GM12872 (cell line): ENCODE data around the gene JAKMIP1.

Experiments
- TF ChIP-seq, protein P1 (sequence below): IDR thresholded peaks from 3 replicates; pipeline ENCODE4 v1.5.1; 2011; ENCODE audit warnings: low read depth, mild to moderate bottlenecking, low read length, moderate library complexity; ENCODE audit not compliant: insufficient read depth

The JAKMIP1 gene

DNA sequence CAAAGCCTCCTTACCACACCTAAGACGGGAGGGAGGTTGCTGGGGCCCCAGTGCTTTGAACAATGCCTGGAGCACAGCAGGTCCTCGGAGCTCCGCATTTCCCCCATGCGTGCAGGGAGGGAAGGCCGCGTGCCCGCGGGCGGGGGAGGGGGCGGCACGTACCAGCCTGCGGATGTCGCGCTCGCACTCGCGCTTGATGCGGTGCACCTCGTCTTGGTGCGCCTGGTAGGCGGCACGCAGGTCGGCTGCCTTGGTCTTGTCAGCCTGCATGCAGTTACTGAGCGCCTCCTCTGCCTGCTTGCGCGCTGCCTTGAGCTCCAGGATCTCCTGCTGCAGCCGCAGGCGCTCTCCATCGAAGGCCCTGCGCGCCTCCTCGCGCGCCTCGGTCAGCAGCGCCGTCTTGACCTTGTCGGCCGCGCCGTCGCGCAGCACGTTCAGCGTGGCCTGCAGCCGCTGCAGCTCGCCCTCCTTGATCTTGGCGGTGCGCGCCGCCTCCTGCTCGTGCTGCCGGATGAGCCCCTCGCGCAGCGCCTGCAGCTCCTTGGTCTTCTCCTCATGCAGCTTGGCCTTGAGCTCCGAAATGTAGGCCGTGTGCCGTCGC, 94.9 kb downstream of the JAKMIP1 start:
- TF ChIP-seq, protein P1, sequence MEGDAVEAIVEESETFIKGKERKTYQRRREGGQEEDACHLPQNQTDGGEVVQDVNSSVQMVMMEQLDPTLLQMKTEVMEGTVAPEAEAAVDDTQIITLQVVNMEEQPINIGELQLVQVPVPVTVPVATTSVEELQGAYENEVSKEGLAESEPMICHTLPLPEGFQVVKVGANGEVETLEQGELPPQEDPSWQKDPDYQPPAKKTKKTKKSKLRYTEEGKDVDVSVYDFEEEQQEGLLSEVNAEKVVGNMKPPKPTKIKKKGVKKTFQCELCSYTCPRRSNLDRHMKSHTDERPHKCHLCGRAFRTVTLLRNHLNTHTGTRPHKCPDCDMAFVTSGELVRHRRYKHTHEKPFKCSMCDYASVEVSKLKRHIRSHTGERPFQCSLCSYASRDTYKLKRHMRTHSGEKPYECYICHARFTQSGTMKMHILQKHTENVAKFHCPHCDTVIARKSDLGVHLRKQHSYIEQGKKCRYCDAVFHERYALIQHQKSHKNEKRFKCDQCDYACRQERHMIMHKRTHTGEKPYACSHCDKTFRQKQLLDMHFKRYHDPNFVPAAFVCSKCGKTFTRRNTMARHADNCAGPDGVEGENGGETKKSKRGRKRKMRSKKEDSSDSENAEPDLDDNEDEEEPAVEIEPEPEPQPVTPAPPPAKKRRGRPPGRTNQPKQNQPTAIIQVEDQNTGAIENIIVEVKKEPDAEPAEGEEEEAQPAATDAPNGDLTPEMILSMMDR: no peak

DNA sequence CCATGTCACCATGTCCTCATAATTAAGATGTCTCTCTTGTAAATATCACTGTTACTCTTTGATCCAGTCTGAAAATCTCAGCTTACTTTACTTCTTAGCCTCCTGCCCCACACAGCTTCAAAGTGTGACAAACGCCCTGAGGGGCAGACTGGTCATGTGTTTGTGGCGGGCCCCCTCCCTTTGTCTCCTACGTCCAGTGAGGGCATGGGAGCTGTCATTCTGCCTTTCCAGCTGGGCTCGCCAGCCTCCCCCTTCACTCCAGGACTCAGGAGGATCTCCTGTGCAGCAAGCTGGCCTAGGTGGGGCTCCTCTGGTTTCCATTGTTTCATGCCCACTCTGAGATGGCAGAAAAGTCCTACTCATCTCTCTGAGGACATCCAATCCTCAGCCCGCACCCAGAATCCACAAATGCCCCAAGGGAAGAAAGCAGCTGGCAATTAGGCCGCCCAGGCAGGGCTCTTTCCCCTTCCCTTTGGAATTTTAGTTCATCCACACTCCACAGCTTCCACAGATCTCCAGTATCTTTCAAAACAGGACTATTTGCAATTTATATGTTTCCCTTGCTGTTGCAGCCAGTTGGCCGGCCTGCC, 95.7 kb downstream of the JAKMIP1 start:
- TF ChIP-seq, protein P1: no peak

DNA sequence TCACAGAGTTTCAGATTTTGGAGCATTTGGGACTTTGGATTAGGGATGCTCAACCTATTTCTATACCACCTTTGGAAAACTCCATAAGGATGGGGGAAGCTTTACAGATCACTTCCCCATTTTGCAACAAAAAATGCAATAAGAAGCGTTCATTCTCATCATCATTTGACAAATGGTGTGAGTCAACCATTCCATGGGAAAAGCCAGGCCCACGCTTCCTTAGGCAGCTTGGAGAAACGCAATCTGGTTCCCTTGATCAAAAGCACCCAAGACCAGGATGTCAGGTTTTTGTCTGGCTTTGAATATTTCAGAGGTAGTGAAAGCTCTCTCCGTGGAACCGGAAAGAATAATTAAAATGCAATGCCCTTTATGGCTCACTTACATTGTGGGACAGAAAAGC, 102.8 kb downstream of the JAKMIP1 start:
- TF ChIP-seq, protein P1: no peak

DNA sequence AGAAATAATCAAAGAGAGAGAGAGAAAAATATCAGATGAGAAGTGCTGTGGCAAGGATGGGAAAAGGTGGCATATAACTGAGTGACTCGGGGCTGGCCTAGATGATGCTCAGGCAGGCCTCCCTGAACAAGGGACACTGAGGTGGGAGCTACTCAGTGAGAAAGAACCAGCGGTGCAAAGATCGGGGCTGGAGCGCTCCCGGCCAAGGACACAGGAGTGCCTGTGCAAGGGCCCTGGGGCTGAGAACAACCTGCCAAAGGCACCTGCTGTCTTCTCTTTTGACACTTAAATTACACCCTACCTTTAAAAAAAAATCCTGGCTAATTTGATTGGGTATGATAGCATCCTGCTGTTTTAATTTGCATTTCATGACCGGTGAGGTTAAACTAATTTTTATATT, 104.5 kb downstream of the JAKMIP1 start:
- TF ChIP-seq, protein P1: no peak

DNA sequence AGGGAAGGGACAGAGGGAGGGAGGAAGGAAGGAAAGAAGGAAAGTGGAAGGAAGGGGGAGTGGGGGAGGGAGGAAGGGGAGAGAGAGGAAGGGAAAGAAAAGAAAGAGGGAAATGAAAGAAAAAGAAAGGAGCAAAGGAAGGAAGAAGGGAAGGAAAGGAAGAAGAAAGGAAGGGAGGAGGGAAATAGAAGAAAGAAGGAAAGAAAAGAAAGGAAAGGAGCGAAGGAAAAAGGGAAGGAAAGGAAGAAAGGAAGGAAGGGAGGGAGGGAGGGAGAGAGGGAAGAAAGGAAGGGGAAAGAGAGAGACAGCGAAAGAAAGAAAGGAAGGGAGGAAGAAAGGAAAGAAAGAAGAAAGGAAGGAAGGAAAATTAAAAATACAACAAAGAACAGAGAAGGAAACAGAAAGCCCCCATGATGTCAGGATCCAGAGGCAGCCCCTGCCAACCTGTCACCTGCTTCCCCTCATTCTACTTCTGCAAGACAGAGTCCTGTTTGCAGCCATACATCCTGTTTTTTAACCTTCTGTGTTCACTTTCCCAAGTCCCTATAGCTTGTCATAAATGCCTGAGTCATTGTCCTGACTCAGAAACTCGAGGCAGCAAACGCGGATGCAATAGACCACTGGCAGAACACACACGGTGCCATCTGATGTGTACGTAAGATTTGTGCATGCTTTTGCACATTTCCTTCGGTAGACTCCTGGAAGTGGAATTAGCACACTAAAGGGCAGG, 105.2 kb downstream of the JAKMIP1 start:
- TF ChIP-seq, protein P1: no peak

DNA sequence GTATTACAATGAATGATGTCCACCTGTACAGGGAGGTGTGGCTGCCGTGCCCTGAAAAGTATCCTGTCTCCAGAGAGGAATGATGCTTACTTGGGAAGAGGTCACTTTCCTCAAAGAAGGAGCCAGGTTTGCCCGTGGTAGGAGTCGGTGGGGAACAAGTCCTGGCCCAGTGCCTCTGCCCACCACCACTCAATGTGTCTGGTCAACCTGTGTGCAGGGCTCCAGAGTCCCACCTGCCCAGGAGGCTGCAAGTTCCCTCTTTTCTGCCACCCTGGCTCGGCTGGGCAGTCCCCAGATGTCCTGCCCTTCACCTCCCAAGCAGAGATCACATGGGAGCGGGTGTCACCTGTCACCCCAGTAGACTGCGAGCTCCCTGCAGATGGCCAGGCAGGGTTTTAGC, 106.7 kb downstream of the JAKMIP1 start:
- TF ChIP-seq, protein P1: no peak

DNA sequence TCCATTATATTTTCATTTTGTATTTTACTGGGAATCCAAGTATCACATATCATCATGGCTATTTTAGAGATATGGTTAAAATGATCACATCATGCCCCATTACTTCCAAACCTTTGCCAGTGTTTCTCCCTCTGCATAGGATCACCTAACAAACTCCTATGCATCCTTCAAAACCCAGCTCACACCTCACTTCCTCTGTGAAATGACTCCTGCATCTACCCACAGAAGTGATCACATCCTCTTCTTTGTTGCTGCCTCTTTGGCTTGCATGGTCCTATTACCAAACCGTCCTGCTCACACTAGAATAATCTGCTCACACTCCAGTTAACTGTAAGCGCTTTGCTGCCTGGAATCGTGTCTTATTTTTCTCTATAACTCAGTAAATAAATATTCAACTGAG, 107.4 kb downstream of the JAKMIP1 start:
- TF ChIP-seq, protein P1: no peak
